ENCODE results near the gene PRDM8.
A peak's percentile ranks its signal among the peaks of the same experiment; 100 is the strongest.
"Not testable (repeated sequence)": the region's sequence is repeated elsewhere in the genome, so short reads cannot be mapped to it uniquely, and the experiment has no call there.

Gene PRDM8

DNA sequence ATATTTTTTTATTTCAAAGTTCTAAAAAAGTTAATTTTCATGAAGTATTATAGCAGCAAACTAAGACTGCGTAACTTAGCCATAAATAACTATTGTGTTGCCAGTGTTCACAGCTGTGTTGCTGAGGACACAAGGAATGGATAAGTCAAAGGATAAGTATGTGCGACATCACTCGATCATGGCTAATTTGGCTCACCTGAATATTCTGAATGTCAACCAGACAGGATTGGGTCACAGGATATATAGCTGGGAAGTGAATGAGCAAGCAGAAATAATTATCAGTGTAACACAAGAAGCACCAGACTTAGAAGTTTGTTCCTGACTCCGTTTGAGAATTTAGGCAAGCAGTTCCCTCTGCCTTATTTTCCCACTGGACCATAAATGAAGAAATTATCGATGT lies 33.9 kb downstream of the PRDM8 start:
- no peak for DNase-seq

DNA sequence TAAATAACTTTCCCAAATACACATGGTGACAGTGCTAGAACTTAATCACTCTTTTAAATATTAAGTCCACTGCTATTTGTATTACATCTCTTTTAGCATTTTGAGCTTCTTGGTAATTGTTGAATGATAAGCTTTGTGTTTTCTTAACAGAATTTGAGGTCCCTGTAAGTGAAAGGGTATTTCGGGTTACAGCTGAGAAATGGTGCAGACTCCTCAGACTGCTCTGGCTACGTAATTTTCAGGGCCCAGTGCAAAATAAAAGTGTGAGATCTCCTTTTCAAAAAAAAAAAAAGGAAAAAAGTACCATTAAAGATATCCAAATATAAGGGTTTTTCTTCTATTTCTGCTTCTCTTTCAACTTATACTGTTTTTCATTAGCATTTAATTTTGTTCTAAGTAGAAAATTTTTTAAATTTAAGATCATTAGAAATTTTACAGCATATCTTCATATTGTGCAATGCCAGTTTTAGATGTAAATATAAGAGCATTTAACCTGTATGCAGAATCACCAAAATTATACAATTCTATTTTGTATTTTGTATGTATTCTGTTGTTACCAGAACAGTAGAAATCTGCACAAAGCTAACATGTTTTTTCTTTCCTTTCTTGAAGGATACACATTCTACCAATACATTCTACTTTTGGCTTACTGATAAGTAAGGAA lies 35.5 kb downstream of the PRDM8 start:
- DNase-seq, result no peak

DNA sequence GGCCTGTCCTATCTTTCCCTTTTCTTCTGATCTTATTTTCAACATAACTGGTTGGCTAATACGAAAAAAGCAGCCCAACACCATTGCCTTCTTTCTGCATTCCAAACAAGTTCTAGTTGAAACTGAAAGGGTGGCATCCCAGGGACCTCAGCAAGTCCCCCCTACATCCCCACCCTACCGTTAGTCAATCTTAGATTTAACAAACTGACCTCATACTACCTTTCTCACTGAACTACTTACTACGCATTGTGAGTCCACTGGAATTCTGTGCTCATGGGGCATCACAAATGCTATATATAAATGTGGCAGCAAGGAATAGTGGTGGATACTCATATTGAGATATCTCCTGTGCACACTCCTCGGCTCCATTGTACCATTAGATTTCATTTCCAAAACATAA lies 36.1 kb downstream of the PRDM8 start:
- DNase-seq, result no peak

DNA sequence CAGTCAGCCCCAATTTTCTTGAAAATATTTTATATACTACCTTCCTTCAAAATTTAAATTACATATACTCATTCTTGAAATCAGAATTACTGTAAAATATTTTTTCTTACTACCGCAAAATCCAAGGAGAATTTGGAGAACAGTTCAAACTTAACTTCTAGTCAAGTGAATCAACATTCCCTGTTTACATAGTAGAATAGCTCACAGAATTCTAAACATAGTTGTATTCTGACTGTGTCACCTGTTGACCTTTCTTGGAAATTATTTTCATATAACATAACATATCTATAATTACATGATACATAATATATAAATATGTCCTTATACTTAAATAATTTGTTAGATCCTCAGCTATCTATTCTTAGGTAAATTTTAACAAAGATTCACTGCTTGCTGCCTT lies 38.1 kb downstream of the PRDM8 start:
- DNase-seq, result no peak

DNA sequence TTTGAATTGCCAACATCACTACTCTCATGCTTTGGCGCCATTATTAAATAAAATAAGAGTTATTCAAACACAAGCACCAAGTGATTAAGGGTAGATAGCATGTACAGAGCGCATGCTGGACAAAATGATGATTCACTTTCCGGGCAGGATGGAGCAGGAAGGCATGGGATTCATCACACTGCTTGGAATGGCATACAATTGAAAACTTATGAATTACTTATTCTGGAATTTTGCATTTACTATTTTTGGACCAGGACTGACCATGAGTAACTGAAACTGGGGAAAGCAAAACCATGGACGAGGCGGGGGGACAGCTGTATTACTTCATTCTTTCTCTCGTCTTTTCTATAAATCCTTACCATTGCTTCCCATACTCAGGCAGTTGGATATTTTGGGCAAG lies 40.7 kb downstream of the PRDM8 start:
- no peak for DNase-seq

DNA sequence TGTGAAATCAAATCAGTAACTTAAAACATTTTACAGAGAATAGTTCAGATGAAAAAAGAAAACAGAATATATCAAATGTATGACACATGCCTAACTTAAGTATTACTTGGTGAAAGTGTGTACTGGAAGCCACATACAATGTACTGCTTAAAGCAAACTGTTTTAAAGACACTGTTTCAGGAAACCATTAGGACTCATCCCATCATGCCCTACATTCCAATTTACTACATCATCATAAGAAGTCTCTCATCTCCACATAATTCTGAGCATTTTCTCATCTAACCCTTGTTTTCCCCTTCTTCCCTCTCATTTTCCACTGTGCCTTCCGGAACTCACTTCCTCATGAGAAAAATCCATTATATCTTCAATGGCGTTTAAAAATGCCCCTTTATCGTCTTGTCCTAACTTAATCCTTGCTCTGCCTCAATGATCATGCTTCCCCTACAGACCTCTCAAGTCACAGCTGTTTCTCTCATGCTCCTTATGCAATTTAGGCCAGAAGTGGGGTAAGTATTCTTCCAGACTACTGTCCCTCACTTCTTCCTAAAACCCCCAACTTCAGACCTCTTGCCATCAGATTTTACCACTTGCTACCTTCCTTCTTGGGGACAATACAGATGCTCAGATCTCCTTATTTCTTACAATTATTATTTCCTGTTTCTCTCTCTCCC lies 42.3 kb downstream of the PRDM8 start:
- no peak for DNase-seq

DNA sequence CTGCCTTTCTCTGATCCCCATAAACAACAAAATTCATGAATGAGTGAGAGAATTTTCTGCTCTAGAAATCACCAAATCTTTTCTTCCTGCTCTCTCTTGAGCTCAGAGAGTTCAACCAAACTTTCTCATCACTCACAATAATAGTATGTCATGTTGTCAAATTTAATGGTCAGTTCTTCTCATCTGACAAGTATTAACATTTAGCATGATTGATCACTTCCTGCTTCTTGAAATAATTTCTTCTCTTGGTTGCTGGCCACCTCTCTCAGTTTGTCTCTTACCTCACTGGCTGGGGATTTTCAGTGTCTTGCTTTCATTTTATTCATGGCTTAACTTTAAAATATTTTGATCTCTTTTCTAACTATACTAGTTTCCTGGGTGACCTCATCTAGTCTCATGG lies 43.7 kb downstream of the PRDM8 start:
- no peak for DNase-seq

DNA sequence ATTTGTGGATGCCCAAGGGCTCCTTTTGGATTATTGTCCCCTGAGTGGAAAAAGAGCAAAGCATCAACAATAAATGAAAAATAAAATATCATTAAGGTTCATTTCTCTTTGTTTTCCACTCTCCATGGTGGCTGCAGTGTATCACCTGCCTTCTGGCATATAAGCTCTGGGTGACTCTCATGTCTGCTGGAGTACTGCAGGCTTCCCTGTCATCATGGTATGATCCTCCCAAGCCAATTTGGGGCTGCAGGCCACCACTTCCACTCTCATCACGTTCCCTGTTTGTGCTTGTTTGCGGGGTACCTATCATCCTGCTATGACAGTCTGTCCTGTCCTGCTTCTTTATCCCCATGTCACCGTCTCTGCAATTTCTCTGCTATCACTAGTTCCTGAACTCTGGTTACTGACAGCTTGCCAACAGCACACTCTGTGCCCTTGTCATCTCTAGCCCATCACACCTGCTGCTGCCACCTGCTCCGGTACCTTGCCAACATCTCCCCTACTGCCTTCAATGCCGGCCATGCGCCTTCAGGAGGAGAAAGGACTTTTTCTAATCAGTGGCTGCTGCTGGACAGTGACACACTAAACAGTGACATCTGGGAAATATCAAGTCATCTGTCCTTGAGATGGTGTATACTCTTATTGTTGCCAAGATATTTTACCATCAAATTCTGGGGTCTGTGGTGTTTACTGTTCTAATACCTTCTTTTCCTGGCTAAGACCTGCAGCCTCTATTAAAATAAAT lies 46.1 kb downstream of the PRDM8 start:
- DNase-seq, result no peak

DNA sequence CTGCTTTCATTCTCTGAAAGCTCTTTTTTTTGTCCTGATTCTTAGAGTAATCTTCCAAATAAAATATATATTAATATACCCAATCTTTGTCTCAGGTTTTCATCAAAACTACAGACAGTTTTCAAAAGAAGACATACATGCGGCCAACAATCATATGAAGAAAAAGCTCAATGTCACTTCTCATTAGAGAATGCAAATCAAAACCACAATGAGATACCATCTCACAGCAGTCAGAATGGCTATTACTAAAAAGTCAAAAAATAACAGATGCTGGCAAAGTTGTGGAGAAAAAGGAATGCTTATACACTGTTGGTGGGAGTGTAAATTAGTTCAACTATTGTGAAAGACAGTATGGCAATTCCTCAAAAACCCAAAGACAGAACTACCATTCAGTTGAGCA lies 50.2 kb downstream of the PRDM8 start:
- DNase-seq, result not testable (repeated sequence)

DNA sequence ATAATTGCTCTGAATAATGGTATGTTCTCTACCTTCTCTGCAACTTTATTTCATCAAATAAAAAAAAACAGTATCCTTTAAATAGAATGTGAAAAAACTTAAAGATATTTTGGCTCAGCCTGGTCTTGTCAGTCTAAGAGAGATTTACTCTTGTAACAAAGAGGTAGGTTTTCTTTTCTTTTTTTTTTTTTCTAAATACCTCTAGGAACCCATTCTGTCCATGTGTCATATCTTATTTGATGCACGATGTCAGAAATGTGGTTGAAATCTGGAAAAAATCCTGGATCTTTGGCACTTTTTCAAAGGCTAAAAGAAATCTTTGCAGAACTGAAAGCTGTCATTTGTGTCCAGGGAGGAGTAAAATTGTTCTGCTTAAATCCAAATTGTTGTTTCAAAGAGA lies 51.8 kb downstream of the PRDM8 start:
- DNase-seq, result no peak

DNA sequence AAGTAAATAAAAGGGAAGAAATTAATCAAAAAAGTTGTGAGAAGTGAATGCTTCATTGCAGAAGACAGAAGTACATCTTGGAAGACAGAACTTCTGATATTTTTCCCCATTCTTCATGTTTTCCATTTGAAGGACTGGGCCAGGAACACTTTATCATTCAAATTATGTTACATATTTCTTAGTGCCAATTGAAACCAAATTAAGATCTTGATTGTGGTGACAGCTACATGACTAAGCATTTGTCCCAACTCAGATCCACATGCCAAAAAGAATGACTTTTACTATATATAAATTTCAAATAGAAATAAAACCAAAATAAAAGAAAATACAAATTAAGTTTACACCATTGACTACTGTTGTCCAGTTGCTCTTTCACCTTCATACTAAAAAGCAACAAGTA lies 55.1 kb downstream of the PRDM8 start:
- peak; percentile 35 for DNase-seq

DNA sequence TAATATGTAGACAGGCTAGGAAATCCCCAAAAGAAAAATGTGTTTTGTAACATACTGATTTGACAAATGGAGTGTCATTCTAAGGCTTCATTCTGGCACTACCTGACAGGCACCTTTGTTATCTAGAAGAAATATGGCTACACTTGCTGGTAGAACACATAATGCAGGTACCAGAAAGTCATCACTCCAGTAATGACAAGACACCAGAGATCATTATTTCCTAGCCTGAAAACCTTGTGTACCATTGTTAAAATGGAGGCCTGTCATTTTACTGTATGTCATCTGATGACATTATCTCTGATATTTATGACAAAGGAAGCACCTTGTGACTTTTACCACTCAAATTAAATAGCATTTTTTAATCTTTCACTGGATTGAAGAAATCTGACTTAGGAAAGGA lies 55.6 kb downstream of the PRDM8 start:
- no peak for DNase-seq

DNA sequence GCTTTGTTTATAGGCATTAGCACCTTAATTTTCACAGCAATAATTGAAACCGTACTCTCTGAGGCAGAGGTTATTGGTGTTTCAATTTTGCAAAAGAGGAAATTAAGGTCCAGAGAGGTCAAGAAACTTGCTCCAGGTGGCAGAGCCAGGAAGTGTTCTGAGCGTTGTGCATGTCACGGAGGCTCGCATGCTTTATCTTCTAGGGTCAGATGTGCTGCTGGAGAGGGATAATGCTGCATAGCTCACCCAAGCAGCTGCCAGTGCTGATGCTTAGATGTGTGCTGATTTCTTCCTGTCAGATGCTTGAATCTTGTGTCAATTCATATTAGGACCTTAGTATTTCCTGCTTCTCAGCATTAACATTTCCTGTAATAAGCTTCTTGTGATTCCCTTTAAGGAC lies 56.2 kb downstream of the PRDM8 start:
- peak; percentile 73 for DNase-seq
